Ureter (tissue), 1 donor: ENCODE measurements around the gene SEMA3D. TPM values are rescaled to one million over a fixed set of nuclear protein-coding genes. Genes with fewer than 3 reads are reported as not detected.

ENCODE experiments used
- DNase-seq: peaks from one replicate; pipeline ENCODE4 v3.0.0-alpha.2; 2020; ENCODE audit warnings: low spot score
- total RNA-seq: library from RNA; stranded (reverse); gene quantifications from one replicate; pipeline ENCODE4 v1.2.4, GENCODE V29; 2023
- donor health status: DM: yes; HTN: yes; CAD: no.

SEMA3D gene
- total RNA-seq, 1 donor from 2014 or later = 32.8 TPM

GRCh38 chr7:85033263-85033662 is 153.6 kb downstream of the SEMA3D start:
- no peak for DNase-seq

- no peak for DNase-seq
Observed at GRCh38 chr7:85031475-85031874, 155.4 kb downstream of the SEMA3D start.

GRCh38 chr7:85030893-85031292 is 156.0 kb downstream of the SEMA3D start:
- no peak for DNase-seq

GRCh38 chr7:85025312-85025756 is 161.5 kb downstream of the SEMA3D start:
- DNase-seq = no peak

- DNase-seq = no peak
Observed at GRCh38 chr7:85023916-85024315, 162.9 kb downstream of the SEMA3D start.

- DNase-seq = no peak
Observed at GRCh38 chr7:85023066-85023712, 163.7 kb downstream of the SEMA3D start.

- DNase-seq = no peak
Observed at GRCh38 chr7:85022064-85022697, 164.7 kb downstream of the SEMA3D start.

GRCh38 chr7:85021101-85021704 is 165.7 kb downstream of the SEMA3D start:
- no peak for DNase-seq

GRCh38 chr7:85019778-85020177 is 167.1 kb downstream of the SEMA3D start:
- DNase-seq = no peak

- no peak for DNase-seq
Observed at GRCh38 chr7:85019176-85019575, 167.7 kb downstream of the SEMA3D start.

- no peak for DNase-seq
Observed at GRCh38 chr7:85018498-85018897, 168.4 kb downstream of the SEMA3D start.

- DNase-seq = no peak
Observed at GRCh38 chr7:85016286-85016685, 170.6 kb downstream of the SEMA3D start.

- no peak for DNase-seq
Observed at GRCh38 chr7:85014936-85015660, 171.8 kb downstream of the SEMA3D start.

- no peak for DNase-seq
Observed at GRCh38 chr7:85011127-85011526, 175.7 kb downstream of the SEMA3D start.

- DNase-seq = no peak
Observed at GRCh38 chr7:85010306-85010705, 176.6 kb downstream of the SEMA3D start.

- DNase-seq = no peak
Observed at GRCh38 chr7:85006754-85007153, 180.1 kb downstream of the SEMA3D start.

GRCh38 chr7:85004402-85004801 is 182.5 kb downstream of the SEMA3D start:
- peak; percentile 41 for DNase-seq

GRCh38 chr7:85001495-85002345 is 185.1 kb downstream of the SEMA3D start:
- DNase-seq = no peak

- DNase-seq = no peak
Observed at GRCh38 chr7:85000735-85001350, 186.0 kb downstream of the SEMA3D start.

- no peak for DNase-seq
Observed at GRCh38 chr7:84999450-84999849, 187.4 kb downstream of the SEMA3D start.

- no peak for DNase-seq
Observed at GRCh38 chr7:84998665-84999064, 188.2 kb downstream of the SEMA3D start.
